ENCODE data around the gene CDCA5.

The CDCA5 gene

GRCh38 chr11:65035579-65035978 lies 48.3 kb downstream of the CDCA5 start:
- Mint-ChIP-seq H3K36me3 (ENCODE audit: low read depth) (peaks cover 10% of the 10 kb centered on the region), H3K27ac (no peak overlapping the region), H3K9me3 (no peaks in the 10 kb centered on the region), H3K27me3 (ENCODE audit: low read depth) (no peaks in the 10 kb centered on the region), H3K4me1 (peaks cover 2% of the 10 kb centered on the region), H3K4me3 (no peak overlapping the region)
- no peak for TF ChIP-seq CTCF (IDR thresholded peaks at IDR 0.05; ENCODE audit: unreplicated experiment in 3 of 3)

GRCh38 chr11:65034423-65034822 lies 49.4 kb downstream of the CDCA5 start:
- Mint-ChIP-seq H3K27ac (no peak overlapping the region), H3K4me3 (no peak overlapping the region), H3K4me1 (no peaks in the 10 kb centered on the region), H3K27me3 (ENCODE audit: low read depth) (no peaks in the 10 kb centered on the region), H3K9me3 (no peaks in the 10 kb centered on the region), H3K36me3 (ENCODE audit: low read depth) (peaks cover 10% of the 10 kb centered on the region)
- TF ChIP-seq CTCF (IDR thresholded peaks at IDR 0.05; ENCODE audit: unreplicated experiment in 3 of 3) = no peak

- H3K27ac Mint-ChIP-seq = no peak overlapping the region
Measured at GRCh38 chr11:65032216-65032615, 51.6 kb downstream of the CDCA5 start.

More at GRCh38 chr11:65032216-65032615, 51.6 kb downstream of the CDCA5 start:
- Mint-ChIP-seq H3K9me3 (no peaks in the 10 kb centered on the region), H3K4me1 (peaks cover 9% of the 10 kb centered on the region), H3K4me3 (no peak overlapping the region), H3K36me3 (ENCODE audit: low read depth) (peaks cover 4% of the 10 kb centered on the region), H3K27me3 (ENCODE audit: low read depth) (no peaks in the 10 kb centered on the region)
- no peak for TF ChIP-seq CTCF (IDR thresholded peaks at IDR 0.05; ENCODE audit: unreplicated experiment in 3 of 3)

Measured in nephron (organoid).